ENCODE measurements around the gene MVK.

The MVK gene

DNA sequence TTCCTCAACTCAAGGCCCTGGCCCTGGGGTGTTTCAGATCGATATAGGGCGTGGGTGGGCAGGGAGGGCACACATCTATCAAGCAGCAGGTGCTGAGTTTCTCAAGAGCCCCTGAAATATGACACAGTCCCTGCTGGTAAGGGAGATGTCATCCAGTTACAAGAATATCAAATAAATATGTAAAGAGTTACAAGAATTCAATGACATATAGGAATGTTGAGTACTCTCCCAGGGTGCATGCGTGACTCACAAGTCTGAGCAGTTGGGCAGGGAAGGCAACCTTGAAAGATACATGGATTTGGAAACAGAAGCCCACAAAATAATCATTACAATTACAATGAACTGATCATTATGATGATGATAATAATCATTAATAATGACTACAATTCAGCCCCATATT is 35.2 kb downstream of the MVK start:
- DNase-seq (ENCODE audit: low read depth): no peak

DNA sequence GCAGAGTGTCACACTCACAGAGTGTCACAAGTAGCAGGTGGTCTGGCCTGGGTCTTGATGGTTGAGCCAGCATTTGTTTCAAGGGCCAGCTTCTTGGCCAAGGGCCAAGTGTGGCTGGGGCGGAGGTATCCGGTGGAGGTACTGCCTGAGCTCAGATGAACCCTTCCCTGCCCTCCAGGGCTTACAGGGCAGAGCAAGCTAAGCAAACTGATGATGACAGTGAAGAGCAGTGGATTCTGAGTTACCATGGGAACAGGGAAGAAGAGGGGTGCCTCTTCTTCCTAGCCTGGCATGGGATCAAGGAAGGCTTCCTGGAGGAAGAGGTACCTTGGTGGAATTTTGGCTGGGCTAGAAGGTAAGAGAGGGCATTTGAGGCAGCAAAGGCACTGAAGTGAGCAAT is 35.7 kb downstream of the MVK start:
- DNase-seq (ENCODE audit: low read depth): no peak

DNA sequence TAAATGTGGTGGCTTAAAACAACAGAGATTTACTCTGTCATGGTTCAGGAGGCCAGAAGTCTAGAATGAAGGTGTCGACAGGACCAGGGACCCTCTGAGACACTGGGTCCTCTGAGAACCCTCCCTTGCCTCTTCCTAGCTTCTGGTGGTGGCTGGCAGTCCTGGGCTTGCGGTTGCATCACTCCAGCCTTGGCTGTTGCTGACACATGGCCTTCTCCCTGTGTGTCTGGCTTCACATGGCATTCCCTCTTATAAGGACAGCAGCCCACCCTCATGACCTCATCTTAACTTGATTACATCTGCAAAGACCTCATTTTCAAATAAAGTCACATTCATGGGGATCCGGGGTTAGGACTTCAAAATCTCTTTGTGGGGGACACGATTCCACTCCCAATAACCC is 36.9 kb downstream of the MVK start:
- no peak for DNase-seq (ENCODE audit: low read depth)

DNA sequence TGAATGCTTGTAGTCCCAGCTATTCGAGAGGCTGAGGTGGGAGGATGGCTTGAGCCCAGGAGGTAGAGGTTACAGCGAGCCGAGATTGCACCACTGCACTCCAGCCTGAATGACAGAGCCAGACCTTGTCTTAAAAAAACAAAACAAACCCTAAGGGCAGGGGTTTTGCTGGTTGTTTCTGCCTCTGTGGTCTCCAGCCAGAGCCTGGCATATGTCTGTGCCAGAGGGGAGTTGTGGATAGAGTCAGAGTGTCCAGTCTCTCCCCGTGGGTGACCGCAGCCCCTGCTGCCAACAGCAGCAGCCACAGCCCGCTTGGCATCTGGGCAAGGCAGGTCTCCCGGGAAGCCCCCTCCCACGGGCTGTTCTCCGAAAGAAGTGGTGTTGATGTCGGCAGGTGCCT is 37.6 kb downstream of the MVK start:
- no peak for DNase-seq (ENCODE audit: low read depth)

DNA sequence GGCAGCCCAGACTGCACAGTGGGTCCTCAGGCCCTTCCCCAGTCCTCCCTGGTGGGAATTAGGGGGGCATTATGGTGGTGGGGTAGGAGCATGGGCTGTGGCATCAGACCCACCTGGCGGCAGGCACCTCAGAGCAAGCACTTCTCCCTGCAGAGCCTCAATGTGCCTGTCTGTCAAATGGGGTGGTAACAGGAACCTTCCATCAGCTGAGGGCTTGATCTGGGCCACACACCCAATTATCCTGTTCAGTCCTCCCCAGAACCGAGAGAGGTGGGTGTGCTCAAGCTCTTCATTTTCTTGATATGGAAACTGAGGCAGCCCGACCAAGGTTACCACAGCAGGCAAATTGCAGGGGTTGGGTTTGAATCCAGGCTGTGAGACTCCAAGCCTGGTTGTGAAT is 38.4 kb downstream of the MVK start:
- no peak for DNase-seq (ENCODE audit: low read depth)

DNA sequence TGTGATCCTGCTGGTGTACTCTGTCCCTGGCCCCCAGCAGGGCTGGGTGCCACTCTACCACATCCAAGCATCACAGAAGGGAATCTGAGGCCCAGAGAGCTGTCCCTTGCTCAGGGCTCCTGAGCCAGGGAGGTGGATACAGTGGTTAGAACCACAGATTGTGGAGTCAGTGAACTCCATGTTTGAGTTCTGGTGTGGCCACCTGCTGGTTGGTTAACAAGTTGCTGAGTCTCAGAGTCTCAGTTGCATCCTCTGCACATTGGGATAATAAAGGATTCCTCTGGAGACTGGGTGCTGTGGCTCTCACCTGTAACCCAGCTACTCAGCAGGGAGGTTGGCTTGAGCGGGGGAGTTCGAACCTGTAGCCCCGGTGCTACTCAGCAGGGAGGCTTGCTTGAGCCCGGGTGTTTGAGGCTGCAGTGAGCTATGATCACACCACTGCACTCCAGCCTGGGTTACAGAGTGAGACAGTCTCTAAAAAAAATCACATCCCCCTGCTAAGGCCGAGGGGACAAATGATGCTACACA is 39.4 kb downstream of the MVK start:
- DNase-seq (ENCODE audit: low read depth): no peak

DNA sequence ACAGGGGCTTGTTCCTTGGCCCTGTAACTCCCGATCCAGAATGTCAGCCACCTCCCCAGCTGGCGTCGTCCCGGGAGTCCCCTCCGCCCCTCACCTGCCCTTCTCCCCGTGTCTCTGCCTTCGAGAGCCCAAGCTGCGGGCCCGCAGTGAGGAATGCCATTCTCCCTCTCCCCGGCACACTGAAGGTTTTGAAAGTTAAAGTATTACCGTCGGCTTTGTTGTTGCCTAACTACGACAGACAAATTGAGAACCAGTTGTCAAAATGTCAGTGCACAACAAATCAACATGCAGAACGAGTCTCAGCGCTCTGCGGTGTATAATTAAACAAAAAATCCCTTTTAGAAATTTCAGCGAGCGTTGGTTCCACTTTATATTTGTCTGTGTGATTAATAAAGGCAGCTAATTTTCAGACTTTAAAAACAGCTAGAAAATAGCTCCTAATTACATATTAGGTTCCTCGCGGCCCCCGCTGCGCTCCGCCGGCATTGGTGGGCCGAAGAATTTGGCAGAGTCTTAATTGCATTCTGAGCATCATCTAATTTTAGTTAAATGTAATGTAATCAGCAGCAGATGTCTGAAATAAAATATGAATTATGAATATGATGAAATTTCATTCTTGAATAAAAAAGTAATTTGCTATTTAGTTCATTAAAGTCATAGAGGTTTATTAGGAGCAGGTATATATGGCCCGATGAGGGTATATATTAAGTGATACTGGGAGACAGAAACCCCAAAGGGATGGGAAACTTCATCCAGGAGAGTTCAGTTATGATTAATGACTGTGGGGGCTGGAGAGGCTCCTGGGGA is 40.3 kb downstream of the MVK start:
- DNase-seq (ENCODE audit: low read depth): no peak

DNA sequence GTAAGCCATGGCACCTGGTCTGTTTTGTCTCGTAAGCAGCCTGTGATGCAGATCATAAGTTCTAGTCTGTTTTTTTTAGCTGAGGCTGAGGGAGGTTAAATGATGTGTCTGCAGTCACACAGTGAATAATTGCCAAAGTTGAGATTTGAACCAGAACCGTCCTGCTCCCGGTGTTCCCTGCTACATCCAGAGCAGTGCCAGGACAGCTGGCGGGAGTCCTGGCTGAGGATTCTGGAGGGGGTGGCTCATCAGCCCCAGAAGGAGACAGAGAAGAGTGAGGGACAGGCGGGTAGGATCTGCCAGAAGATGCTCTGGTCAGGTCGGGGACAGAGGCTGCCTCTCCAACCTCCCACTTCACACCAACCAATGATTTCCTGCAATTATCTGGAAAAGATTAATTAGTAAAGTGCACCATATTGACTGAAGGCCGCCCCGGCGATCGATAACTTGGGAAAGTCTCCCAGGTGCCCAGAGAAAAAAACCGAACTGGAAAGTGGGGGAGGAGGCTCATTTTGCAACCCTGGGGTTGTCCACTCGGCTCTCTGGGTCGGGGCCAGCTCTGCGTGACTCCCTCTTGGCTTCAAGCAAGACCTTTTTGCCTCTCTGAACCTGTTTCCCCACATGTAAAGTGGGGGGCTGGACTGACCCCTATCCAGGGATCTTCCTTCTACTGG is 42.1 kb downstream of the MVK start:
- DNase-seq (ENCODE audit: low read depth): no peak

DNA sequence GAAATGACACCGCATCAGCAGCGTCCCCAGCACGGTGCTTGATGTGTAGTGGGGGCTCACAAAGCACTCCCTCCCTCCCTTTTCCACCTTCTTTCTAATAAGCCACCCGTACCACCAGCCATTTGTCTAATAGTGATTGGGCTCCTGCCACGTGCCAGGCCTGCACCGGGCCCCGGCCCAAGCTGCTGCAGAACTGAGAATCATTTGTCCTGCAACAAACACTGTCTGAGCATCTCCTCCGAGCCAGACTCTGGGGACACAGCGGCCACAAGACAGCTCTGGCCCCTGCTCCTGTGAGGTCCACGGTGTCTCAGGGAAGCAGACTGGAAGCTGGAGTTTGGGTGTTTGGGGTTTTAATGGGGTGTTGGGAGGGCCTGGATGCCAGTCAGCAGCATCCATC is 43.9 kb downstream of the MVK start:
- DNase-seq (ENCODE audit: low read depth): no peak

DNA sequence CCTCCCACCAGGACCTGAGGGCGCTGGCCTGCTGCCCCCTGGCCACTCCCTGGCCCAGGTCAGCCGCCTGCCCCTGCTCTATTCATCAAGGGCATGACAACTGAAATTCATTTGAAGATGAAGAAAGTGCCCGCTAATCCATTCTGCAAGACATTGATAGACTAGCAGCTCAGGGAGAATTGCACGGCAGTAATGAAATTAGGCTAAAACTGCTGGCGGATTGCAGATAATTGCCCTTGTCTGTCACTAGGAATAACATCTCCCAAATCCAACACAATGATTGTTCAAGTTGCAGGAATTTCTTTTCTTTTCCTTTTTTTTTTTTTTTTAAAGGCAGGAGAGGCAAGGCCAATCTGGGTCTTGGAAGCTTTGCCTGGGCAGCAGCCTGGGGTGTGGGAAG is 44.5 kb downstream of the MVK start:
- DNase-seq (ENCODE audit: low read depth): no peak

DNA sequence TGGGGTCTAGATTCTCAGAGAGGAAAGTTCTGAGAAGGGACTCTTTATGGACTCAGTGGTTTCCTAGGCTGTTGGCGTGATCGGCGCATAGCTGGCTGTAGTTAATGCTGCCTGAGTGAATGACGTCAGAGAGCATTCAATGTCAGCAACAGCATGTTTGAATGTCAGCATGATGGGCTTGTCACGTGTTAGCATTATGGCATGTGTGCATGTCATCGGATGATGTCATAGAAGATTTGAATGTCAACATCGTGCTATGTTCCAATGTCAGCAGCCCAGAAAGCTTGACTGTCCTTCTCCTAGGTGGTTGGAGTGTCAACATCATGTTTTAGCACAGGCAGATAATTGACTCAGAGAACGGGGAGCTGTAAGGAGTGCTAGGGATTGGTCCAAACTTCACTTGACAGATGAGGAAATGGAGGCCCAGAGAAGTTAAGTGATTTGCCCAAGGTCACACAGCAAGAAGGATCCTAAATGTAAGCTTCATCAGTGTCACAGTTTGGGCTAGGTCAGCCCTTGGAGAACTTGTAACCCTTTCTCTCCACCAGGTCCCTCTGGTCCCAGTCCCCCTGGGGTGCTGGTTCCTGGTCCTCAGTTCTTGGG is 45.5 kb downstream of the MVK start:
- DNase-seq (ENCODE audit: low read depth): no peak

DNA sequence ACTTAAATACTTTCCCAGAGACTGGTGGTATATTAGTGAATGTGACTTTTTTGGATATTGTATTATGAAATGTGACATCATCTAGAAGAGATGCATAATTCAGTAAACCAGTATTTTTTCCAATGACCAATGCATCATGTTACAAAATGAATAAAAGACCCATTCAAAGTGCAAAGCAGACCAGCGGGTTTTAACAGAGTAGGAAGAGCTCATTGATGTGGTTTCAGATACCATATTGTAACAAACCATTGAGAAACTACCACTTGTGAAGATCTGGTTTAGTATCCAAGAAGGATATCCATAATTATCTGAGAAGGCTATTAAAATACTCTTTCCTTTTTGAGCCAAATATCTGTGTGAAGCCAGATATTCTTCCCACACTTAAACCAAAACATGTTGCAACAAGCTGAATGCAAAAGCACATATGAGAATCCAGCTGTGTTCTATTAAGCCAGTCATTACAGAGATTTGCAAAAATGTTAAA is 47.7 kb downstream of the MVK start:
- no peak for DNase-seq (ENCODE audit: low read depth)

DNA sequence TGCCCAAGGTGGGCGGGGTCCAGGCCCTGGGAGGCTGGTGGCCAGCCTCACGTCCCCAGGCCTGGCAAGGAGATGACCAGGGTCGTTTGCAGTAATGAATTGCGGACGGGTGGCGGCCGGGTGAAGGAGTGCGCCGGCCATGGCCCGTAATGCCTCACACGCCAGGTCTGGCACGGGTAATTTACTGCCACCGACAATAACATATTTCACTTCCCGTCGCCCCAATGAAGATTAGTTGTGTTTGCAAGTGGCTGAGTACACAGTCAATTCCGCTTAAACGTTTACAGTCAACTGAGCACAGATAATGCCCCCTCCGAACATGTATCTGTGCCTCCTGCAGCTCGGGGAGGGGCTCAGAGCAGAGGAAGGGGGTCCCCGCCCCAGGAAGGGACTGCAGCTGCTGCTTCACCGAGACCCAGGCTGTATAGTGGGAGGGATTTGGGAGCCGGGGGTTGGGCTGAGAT is 48.3 kb downstream of the MVK start:
- DNase-seq (ENCODE audit: low read depth): no peak

DNA sequence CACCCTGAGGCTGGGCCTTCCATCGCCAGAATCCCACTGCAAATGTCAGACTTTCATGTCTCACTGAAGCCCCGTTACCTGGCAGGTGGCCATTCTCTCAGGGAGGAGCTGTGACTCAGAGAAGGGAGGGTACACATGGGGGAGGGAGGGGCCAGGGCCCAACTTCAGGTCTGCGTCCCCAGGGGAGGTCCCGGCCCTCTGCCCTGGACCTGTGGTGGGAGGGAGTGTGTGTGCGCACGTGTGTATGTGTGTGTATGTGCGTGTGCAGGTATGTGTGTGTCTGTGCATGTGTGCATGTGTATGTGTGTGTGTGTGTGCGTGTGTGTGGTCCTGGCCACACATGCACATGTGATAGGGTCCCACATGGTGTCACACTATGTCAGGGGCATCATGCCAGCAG is 50.9 kb downstream of the MVK start:
- no peak for DNase-seq (ENCODE audit: low read depth)

DNA sequence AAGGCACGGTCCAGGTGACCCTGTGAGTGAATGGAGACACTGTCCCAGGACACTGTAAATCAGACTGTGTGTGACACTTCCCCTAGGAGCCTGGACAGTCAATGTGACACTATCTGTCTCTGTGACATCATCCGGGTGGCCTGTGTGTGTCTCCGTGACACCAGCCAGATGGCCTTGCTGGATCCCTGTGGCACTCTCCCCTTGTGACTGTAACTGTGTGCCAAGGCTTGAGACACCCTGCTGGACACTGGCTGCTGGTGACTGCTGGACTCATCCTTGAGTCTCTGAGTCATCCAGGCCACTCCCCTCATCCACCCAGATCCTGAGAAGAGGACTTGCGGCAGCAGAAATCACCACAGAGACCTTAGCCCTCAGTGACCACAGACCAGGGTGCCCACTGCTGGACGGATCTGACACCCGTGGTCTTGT is 51.6 kb downstream of the MVK start:
- DNase-seq (ENCODE audit: low read depth): no peak

DNA sequence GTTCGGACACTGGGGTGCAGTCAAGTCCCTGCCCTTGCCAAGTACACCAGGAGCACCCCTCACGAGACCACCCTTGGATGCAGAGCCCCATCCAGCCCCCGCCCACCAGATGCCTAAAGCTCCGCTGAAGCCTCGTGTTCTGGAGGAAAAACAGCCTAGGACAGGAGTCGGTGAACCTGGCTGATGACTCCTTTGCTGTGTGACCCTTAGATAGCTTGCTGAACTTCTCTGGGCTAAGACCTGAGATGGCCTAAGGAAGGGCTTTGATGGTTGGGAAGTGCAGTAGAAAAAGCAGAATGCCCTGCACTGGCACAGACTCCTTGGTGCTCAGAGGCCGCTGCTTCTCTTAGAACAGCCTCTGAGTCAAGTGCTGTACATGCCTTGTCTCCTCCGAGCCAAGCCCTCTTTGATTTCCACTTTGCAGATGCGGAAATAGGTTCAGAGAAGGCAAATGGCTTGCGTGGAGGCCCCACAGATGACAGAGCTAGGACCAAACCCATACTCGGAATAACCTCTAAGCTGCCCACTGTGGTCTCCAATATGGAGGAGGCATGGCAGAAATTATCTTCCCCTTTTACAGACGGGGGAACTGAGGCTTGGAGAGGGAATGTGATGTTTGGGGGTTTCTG is 52.3 kb downstream of the MVK start:
- DNase-seq (ENCODE audit: low read depth): no peak

DNA sequence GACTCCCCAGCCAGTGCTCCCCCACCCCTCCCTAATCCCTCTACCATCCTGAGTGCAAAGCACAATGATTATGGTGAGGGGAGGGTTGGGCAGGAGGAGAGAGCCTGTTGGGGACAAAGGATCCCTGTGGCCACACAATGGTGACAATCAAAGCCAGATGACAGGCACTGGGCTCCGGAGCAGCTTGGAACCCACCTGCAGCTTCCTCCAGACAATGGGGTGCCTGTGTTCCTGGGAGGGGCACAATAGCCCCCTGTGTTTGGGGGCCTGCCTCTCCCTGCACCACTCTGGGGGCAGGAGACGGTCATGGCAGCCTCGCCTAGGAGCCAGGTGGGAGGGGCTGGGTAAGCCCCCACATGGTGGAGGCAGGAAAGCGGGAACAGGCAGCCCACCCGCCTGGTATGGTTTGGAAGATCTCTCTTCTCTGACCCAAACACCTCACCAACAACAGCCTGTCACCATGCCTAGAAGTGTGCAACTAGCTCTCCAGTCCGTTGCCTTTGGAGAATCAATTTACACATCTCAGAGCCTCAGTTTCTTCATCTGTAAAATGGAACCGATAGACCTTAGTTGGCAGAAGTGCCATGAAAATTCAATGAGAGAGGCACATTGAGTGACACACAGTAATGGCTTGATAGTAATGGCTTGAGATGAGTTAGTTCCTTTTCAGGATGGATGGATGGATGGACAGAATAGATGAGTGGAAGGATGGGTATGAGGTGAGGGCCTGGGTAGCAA is 53.0 kb downstream of the MVK start:
- no peak for DNase-seq (ENCODE audit: low read depth)

DNA sequence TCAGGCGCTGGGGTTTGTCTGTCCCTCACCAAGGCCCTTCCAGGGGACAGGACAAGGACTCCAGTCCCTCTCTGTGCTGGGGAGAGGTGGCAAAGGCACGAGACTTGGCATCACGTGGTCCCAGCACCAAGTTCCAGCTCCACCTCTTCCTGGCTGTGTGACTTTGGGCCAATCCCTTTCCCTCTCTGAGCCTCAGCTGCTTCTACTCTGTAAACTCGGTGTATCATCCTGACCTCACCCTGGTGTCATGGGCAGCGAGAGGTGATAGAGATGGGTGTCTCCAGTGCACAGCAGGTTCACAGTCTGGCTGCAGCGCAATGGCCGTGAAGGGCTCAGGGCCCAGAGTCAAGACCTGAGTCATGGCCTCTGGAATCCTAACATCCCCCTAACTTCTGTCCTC is 54.0 kb downstream of the MVK start:
- no peak for DNase-seq (ENCODE audit: low read depth)

DNA sequence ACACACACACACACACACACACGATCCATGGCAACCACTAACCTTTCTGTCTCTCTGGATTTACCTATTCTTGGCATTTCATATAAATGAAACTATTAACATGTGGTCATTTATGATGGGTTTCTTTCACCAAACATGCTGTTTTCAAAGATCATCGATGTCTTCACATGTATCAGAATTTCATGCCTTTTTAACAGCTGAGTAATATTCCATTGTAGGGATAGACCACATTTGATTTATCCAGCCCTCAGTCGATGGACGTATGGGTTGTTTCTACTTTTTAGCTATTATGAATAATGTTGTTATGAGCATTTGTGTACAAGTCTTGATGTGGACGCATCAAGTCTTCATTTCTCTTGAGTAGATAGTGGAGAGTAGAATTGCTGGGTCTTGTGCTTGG is 56.5 kb downstream of the MVK start:
- no peak for DNase-seq (ENCODE audit: low read depth)

DNA sequence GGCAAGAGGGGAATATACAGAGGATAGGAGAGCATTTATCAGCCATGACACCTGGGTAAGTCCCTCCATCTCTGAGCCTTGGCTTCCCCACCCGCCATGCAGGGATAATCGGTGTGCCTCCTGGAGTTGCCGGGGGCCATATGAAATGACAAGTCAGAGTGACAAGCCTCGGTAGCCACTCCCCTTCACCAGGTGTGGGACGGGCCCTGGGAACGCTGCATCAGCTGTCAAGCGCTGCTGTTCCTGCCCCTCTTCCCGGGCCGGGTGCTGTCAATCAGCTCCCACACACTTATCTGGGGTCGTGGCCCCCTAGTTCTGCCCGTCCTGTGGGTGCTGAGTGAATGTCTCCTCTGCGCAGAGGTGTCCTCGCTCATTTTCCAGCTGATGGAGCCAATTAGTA is 57.2 kb downstream of the MVK start:
- no peak for DNase-seq (ENCODE audit: low read depth)

DNA sequence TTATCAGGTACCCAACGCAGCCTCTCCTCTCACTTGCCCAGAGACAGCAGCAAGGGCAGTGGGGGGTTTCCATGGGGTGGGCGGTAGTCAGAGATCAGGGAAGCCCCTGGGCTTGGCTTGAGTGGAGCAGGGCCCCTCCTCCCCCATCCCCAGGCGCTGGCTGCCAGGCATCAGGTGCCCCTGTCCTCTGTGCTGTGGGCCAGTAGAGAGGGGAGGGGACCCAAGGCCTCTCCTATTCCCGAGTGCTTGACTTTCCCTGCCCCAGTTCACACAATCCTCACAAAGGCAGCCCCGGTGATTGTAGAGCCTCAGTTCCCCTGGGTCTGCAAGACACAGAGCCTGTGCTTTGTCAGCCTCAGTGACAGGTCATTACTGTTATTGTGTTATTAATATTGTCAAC is 57.7 kb downstream of the MVK start:
- no peak for DNase-seq (ENCODE audit: low read depth)

DNA sequence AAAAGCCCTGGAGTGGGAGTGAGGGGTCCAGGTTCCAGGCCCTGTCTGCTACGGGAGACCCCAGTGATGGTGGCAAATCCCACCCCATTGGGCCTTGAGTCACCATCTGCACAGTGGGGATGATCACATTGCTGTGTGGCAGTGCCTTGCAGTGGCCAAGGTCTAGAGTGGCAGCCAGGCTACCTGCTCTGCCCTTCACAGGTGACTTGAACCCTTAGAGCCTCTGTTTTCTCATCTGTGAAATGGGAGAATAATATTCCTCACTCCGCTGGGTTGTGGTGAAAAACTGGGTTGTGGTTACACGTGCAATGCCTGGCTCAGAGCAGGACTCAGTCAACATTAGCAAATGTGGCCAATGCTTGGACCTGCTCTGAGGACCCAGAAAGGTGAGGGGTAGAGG is 58.2 kb downstream of the MVK start:
- DNase-seq (ENCODE audit: low read depth): no peak

Measured in activated T-cell treated with anti-CD3 and anti-CD28 coated beads for 24 hours (primary cell).